Suppressor macrophage treated with lipopolysaccharide for 1 hour (primary cell): ENCODE data around the gene NAXD.
"Not testable (repeated sequence)": the region's sequence is repeated elsewhere in the genome, so short reads cannot be mapped to it uniquely, and the experiment has no call there.

Experiments used
- DNase-seq, 3 donors: peaks; one replicate each; pipeline ENCODE4 v3.0.0-alpha.2; 2020 to 2022

The NAXD gene

GRCh38 chr13:110629735-110630134, 14.4 kb downstream of the NAXD start:
- DNase-seq = no peak

DNA sequence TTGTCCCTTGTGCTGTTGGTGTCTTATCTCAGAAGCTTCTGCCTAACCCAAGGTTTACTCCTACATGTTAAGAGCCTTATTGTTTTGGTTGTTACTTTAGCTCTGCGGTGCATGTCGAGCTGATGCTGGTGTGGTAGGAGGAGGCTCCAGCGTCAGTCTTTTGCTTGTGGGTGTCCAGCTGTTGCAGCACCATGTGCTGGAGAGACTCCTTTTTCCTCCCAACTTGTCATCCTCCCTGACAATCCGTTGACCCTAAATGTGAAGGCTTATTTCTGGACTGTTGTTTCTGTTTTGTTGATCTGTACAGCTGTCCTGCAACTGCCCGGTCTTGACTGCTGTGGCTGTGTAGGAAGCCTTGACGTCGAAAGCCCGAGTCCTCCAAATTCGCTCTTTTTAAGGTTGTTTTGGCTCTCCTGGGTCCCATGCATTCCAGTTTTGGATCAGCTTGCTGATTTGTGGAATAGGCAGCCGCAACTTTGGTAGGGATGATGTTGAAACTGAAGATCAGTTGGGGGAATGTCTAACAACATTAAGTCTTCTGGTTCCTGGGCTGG, 15.3 kb downstream of the NAXD start:
- DNase-seq = no peak

GRCh38 chr13:110632255-110632654, 16.9 kb downstream of the NAXD start:
- DNase-seq = not testable (repeated sequence)

DNA sequence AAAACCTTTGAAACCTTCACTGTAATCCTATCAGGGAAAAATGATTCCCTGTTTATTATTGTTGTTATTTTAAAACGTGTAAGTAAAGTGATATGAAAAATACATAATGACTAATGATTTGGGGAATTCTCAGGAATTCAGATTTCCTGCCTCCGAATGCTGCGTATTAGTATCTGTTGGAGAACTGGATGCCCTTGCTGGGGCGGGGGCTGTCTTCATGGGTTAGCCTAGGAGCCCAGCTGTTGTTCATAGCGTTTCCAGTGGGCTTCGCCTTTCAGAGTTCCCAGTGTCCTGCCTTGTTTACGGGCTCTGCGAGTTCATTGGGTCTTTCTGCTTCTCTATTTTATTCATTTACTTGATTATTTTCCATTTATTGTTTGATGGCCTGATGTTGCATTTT, 18.4 kb downstream of the NAXD start:
- no peak for DNase-seq

DNA sequence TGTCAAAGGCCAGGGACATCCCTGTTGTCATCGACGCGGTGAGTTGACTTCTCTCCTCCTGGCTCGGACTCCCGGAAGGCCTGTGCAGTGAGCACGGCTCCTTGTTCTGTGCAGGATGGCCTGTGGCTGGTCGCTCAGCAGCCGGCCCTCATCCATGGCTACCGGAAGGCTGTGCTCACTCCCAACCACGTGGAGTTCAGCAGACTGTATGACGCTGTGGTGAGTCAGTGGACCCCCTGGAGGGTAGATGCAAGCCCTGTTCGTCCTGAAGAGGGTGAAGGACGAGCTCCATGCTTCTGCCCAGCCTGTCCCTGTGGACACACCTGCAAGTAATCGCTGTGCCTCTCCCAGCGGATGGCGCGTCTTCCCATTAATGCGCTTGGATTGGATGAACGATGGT, 19.2 kb downstream of the NAXD start:
- DNase-seq = no peak

- no peak for DNase-seq
Observed at GRCh38 chr13:110635405-110636002, 20.2 kb downstream of the NAXD start.

DNA sequence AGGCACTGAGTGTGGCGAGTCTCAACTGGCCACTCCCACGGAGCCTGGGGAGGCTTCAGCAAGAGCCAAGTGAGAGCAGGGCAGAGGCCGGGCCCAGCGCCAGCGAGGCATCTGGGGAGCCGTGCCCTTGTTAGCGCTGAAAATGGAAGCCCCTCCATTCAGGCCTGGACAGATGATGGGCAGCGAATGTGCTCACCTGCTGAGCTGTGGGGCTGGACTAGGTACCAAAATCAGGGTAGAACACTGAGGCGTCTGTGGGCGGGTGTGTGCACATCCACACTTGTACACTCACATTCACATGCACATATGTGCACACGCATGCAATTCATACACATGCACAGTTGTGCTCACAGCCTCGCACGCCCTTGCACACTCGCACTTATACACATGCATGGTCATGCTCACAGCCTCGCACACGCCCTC, 20.7 kb downstream of the NAXD start:
- DNase-seq = no peak

GRCh38 chr13:110636701-110637201, 21.4 kb downstream of the NAXD start:
- DNase-seq = no peak

DNA sequence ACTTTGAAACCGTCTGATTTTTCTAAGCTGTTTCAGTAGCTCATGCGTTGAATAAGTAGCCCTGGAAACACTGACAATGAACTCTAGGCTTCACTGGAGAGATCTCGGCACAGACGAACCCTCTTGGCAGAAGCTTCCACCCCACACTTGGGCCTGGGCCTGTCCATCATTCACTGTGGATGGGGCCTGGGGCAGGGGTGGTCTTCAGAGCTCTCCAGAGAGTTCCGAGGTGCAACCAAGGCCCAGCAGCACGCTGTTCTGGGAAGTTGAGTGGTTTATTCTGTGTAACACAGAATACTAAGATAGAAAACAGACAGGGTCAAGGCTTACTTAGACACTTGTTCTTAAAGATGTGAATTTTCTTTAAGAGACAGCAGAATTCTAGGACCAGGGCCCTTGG, 21.9 kb downstream of the NAXD start:
- no peak for DNase-seq

GRCh38 chr13:110637747-110638146, 22.4 kb downstream of the NAXD start:
- no peak for DNase-seq

DNA sequence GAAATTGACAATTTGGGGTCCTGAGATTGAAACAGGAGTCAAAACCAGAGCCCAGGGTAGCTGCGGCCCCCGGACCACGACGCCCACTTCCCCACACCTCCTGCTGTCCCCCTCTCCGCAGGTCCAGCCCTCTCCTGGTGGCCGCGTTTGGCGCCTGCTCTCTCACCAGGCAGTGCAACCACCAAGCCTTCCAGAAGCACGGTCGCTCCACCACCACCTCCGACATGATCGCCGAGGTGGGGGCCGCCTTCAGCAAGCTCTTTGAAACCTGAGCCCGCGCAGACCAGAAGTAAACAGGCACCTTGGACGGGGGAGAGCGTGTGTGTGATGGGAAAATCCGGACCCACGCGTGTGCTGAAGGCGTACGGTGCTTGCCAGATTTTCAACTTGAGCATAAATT, 22.9 kb downstream of the NAXD start:
- no peak for DNase-seq

GRCh38 chr13:110638814-110639806, 23.8 kb downstream of the NAXD start:
- DNase-seq = no peak

GRCh38 chr13:110639935-110640334, 24.6 kb downstream of the NAXD start:
- DNase-seq = no peak

- DNase-seq = no peak
Observed at GRCh38 chr13:110640591-110641029, 25.3 kb downstream of the NAXD start.

DNA sequence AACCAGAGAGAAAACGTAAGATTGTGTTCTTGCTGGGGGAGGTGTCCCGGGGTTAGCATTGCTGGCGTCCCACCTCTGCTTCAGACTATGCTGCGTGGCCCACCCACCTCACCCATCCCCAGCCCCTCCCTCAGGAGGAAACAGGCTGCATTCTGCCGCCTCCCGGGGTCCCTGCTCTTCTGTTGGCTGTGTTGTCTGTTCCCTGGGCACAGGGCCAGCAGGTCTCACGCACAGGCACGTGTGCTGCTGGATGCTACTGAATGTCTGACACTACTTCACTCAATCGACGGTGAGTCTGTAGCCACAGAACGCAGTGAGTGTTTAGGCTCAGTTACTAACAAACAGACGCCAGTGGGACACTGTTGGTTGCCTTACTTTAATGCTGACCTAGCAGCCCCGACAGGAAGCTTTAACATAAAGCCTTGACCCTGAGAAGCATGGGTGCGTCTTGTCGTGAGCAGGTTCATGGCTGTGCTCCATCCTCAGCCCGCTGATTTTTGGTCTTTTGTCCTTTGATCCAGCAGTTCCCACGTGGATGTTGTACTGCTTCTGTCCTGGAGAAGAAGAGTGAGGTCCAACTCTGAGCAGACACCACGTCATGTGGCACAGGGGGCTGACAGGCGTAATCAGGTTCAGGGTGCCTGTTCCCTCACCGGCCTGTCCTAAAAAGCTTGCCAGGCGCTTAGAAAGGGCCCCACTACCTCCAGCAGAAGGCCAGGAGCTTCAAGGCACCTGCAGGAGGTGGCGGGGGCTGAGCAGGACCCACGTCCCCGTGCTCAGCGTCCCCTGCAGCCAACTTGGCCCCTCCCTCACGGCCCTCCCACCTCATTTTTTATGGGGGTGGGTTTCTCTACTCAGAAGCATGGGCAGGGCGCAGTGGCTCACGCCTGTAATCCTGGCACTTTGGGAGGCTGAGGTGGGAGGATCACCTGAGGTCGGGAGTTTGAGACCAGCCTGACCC, 26.0 kb downstream of the NAXD start:
- no peak for DNase-seq

DNA sequence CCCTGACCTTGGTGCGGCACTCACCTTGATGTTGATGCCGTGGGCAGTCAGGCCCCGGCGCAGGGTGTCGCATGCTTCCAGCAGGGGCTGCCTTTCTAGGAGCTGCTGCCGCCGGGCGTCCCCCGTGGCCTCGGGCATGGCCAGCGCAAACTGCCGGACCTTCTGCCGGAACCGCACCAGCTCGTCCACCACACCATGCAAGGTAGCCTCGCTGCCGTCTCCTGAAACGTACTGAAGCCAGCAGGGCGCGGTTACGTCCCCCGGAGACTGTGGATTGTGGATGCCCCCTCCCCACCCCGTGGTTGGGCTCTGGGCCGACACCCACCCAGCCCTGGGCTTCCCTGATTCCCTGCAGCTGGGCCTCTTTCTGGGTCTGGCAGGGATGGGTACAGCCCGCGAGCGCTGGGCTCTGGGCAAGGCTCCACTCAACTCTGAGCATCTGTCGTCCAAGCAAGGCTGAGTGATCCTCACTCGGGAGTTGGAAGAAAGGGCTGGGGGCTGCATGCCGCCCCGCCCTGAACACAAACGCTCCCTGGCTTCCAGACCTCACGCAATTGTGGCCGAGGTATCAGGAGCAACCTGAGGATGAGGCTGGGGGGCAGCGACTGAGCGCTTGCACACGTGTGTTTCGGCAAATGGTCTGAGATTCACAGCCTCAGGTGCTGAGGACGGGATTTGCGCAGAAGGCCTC, 27.1 kb downstream of the NAXD start:
- no peak for DNase-seq

GRCh38 chr13:110643324-110643723, 28.0 kb downstream of the NAXD start:
- no peak for DNase-seq

- DNase-seq = no peak
Observed at GRCh38 chr13:110643768-110644421, 28.6 kb downstream of the NAXD start.

GRCh38 chr13:110644892-110645521, 29.7 kb downstream of the NAXD start:
- DNase-seq = peak; percentile 64 to 74 (median 67)

GRCh38 chr13:110645750-110646149, 30.4 kb downstream of the NAXD start:
- no peak for DNase-seq
